GM12878 (cell line): ENCODE measurements around the gene NPAS3. TPM values are rescaled to one million over a fixed set of nuclear protein-coding genes. Genes with fewer than 3 reads are reported as not detected.

Experiments
- ATAC-seq: fragments of 200-7000 bp; cut with Tn5 transposase; 3 replicates; pipeline ENCODE4 v1.9.1; 2020; ENCODE audit warnings: mild to moderate bottlenecking, moderate library complexity
- BruUV-seq: library from RNA; stranded (reverse); fragments of 400-500 nt; replicated peaks from 2 replicates; lab custom pipeline; 2021; lab: Mats Ljungman, UMichigan
- CTCF ChIA-PET: fragments of 300-600 bp; sonication (Branson Sonifier 250); formaldehyde crosslinking; extraction: SDS; loops from one replicate; lab custom pipeline; 2021; ENCODE audit warnings: inconsistent platforms; lab: Yijun Ruan, JAX
- POLR2A ChIA-PET: fragments of 350-600 bp; formaldehyde crosslinking; extraction: SDS; loops from one replicate; lab custom pipeline; 2021; ENCODE audit warnings: inconsistent platforms; lab: Charles Lee
- RAD21 ChIA-PET: fragments of 300-600 bp; sonication (Branson Sonifier 250); formaldehyde crosslinking; loops from one replicate; lab custom pipeline; 2023; ENCODE audit warnings: antibody characterized with exemption; ENCODE audit not compliant: unreplicated experiment; lab: Charles Lee
- SMC1A ChIA-PET: fragments of 300-600 bp; sonication (Branson Sonifier 250); formaldehyde crosslinking; loops from one replicate; lab custom pipeline; 2023; ENCODE audit not compliant: unreplicated experiment, uncharacterized antibody; lab: Charles Lee
- DNase-seq: peaks from one replicate; pipeline ENCODE4 v3.0.0-alpha.2; 2011; ENCODE audit warnings: low read depth, low spot score
- FAIRE-seq: peaks from 3 replicates; lab custom pipeline; 2011; peaks lifted over from hg19 to GRCh38; lab: Jason Lieb, UNC
- H2AFZ ChIP-seq: 2 replicates; pipeline ENCODE4 v1.6.0; 2011; ENCODE audit warnings: low read depth, low read length, control low read depth; ENCODE audit not compliant: control insufficient read depth
- H3K27ac ChIP-seq: 2 replicates; pipeline ENCODE4 v1.5.1; 2011; ENCODE audit warnings: control low read depth; ENCODE audit not compliant: control insufficient read depth, insufficient read depth
- H3K27me3 ChIP-seq, 2 experiments: replicated peaks in 1 of 2; 2 replicates each; pipeline versions ENCODE4 v1.6.0 to v1.6.1; 2011; ENCODE audit warnings: low read length in 1 of 2; ENCODE audit not compliant: control insufficient read depth in 2 of 2, insufficient read depth in 2 of 2
- H3K36me3 ChIP-seq, 2 experiments: 2 replicates each; pipeline ENCODE4 v1.5.1; 2011; ENCODE audit warnings: low read length in 1 of 2; ENCODE audit not compliant: control insufficient read depth in 2 of 2, insufficient read depth in 2 of 2
- H3K4me1 ChIP-seq: 2 replicates; pipeline ENCODE4 v1.6.1; 2011; ENCODE audit warnings: mild to moderate bottlenecking, low read length, moderate library complexity, mixed read lengths; ENCODE audit not compliant: control insufficient read depth, insufficient read depth
- H3K4me2 ChIP-seq: 2 replicates; pipeline ENCODE4 v1.6.0; 2011; ENCODE audit warnings: control low read depth; ENCODE audit not compliant: control insufficient read depth, insufficient read depth
- H3K4me3 ChIP-seq: fragments of 200-600 bp; sonication (generic); 2 replicates; pipeline ENCODE4 v1.5.1; 2016
- H3K79me2 ChIP-seq: 2 replicates; pipeline ENCODE4 v1.6.0; 2011; ENCODE audit warnings: low read length; ENCODE audit not compliant: control insufficient read depth, insufficient read depth
- H3K9ac ChIP-seq: 2 replicates; pipeline ENCODE4 v1.8.0; 2011; ENCODE audit warnings: low read length, control low read depth, mixed read lengths; ENCODE audit not compliant: control insufficient read depth, insufficient read depth
- H3K9me3 ChIP-seq: replicated peaks from 3 replicates; pipeline ENCODE4 v1.5.1; 2011; ENCODE audit warnings: mild to moderate bottlenecking, low read length; ENCODE audit not compliant: control insufficient read depth, insufficient read depth
- H4K20me1 ChIP-seq: 2 replicates; pipeline ENCODE4 v1.6.0; 2011; ENCODE audit not compliant: control insufficient read depth, insufficient read depth
- GABPA ChIP-seq: IDR thresholded peaks from 2 replicates; pipeline ENCODE4 v1.6.1; 2014; ENCODE audit warnings: antibody characterized with exemption, low read depth, mild to moderate bottlenecking, inconsistent platforms
- SIX5 ChIP-seq: IDR thresholded peaks from 2 replicates; pipeline ENCODE4 v1.6.1; 2011; ENCODE audit warnings: mild to moderate bottlenecking, low read depth, low read length, moderate library complexity; ENCODE audit not compliant: severe bottlenecking
- WGBS: methylation state at CpG from one replicate; pipeline ENCODE4 v1.1.6; 2016; ENCODE audit warnings: low lambda C conversion rate; ENCODE audit not compliant: insufficient replicate concordance, insufficient coverage; ENCODE audit errors: missing lambda C conversion rate; 5-methylcytosine and 5-hydroxymethylcytosine counted together
- in situ Hi-C: fragments of 300-500 bp; cut with MboI; formaldehyde crosslinking; loops from 9 replicates; pipeline ENCODE4 v1.14.3; 2018; ENCODE audit warnings: mixed read lengths
- intact Hi-C: fragments of 100-400 bp; cut with micrococcal nuclease; formaldehyde crosslinking; loops from one replicate; pipeline ENCODE4 v1.14.2; 2022; ENCODE audit not compliant: unreplicated experiment
- polyA plus RNA-seq, 11 experiments: library from polyadenylated mRNA; depleted of rRNA in 4 of 11; unstranded in 6 of 11; stranded (reverse) in 5 of 11; fragments of >200 nt; fragmentation: Nextera tagmentation in 4 of 11; fragmentation: Illumina TruSeq in 1 of 11; extraction: Ambion mirVana in 4 of 11; extraction: Trizol in 1 of 11; gene quantifications; 1 replicate in 1 of 11; 2 replicates in 10 of 11; pipeline versions ENCODE4 v1.2.1 to v1.2.3, GENCODE V29; 2011 to 2016; ENCODE audit warnings: inconsistent platforms in 2 of 11, missing spikeins in 2 of 11, low read depth in 1 of 11
- total RNA-seq, 4 experiments: library from RNA; depleted of rRNA in 3 of 4; stranded (reverse); fragments of >200 nt in 3 of 4; fragmentation: Illumina TruSeq in 1 of 4; extraction: Trizol in 1 of 4; gene quantifications; 2 replicates each; pipeline versions ENCODE4 v1.2.1 to v1.2.3, GENCODE V29; 2013 to 2021

The NPAS3 gene
- total and polyA plus RNA-seq, 10 of the 15 experiments (the other 5 are each of a cell fraction or from before 2014, with no cell fraction given) = under 0.01 to 2.7 (median 0.03) TPM; not detected in 6

DNA sequence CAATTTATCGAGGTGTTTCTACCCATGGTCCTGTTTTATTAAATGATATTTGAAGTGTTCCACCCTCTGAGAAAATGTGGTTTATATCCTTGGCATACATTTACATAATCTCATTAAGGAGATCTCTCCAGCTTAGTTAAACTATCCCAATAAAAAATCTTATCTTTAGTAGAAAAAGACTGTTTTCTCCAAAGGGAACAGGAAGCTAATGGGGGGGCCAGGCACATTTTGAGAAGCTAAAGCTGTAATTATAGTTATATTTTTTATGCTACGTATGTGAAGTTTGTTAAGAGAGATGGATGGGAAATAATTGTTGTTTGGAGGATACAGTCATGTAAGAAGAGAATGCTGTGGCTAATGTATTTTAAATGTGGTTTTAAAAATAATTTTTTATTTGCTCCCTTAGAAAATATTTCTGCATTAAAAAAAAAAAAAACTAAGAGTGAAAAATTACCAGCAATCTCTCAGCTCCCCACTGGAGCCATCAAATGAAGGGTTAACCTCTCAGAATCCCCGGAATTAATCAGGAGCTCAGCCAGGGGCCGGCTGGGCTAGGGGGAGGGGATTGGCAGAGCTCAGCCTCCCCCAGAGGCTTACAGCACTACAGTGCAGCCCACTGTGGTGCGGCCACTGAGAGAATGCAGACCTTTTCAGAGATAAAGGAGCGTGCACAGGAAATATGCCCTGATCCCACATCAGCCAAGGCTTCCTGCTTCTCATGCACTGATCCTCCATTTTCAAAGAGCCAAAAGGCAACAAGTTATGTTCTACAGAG, 826.4 kb downstream of the NPAS3 start:
- no peak overlapping the region for H3K9ac ChIP-seq
- RAD21 ChIA-PET = interaction anchor here (0.7 to 1.8 kb wide), 2 partner anchors 86 to 89 kb away, joined by 3 to 5 read pairs; no protein-coding TSS in a partner anchor
- TF ChIP-seq SIX5 = no peak
- TF ChIP-seq GABPA = no peak
- no peak overlapping the region for H2AFZ ChIP-seq
- H3K9me3 ChIP-seq = no peaks in the 10 kb centered on the region
- H3K4me2 ChIP-seq = no peak overlapping the region
- SMC1A ChIA-PET = interaction anchor here (0.8 to 4.8 kb wide), 7 partner anchors 19 to 90 kb away, joined by 3 to 26 read pairs (median 4); no protein-coding TSS in a partner anchor
- DNase-seq = no peak
- POLR2A ChIA-PET = interaction anchor here (0.6 to 1.4 kb wide), 3 partner anchors 9 to 1491 kb away, joined by 3 to 6 read pairs (median 3); no protein-coding TSS in a partner anchor
- BruUV-seq = no TSS peak
- intact Hi-C loops (no loop called here), in situ Hi-C loops (no loop called here)
- no peak for ATAC-seq
- no peak overlapping the region for H3K4me3 ChIP-seq
- no peaks in the 10 kb centered on the region for H3K4me1 ChIP-seq
- H4K20me1 ChIP-seq = no peaks in the 10 kb centered on the region
- no peaks in the 10 kb centered on the region for H3K79me2 ChIP-seq
- H3K27ac ChIP-seq = no peak overlapping the region
- no peak for FAIRE-seq
- no peaks in the 10 kb centered on the region for H3K36me3 ChIP-seq
- CTCF ChIA-PET = interaction anchor here (0.6 to 3.1 kb wide), 4 partner anchors 10 to 89 kb away, joined by 3 to 11 read pairs (median 4); no protein-coding TSS in a partner anchor
- 20% methylated on average over 6 of the region's 6 CpGs for WGBS
- H3K27me3 ChIP-seq = no peaks in the 10 kb centered on the region
